ENCODE results near the gene NKAPD1. TPM values are rescaled to one million over a fixed set of nuclear protein-coding genes. Genes with fewer than 3 reads are reported as not detected.

Gene NKAPD1
- total and polyA plus RNA-seq, 10 of the 15 experiments (the other 5 are each of a cell fraction or from before 2014, with no cell fraction given) = 9.6 to 43.3 (median 19.2) TPM

DNA sequence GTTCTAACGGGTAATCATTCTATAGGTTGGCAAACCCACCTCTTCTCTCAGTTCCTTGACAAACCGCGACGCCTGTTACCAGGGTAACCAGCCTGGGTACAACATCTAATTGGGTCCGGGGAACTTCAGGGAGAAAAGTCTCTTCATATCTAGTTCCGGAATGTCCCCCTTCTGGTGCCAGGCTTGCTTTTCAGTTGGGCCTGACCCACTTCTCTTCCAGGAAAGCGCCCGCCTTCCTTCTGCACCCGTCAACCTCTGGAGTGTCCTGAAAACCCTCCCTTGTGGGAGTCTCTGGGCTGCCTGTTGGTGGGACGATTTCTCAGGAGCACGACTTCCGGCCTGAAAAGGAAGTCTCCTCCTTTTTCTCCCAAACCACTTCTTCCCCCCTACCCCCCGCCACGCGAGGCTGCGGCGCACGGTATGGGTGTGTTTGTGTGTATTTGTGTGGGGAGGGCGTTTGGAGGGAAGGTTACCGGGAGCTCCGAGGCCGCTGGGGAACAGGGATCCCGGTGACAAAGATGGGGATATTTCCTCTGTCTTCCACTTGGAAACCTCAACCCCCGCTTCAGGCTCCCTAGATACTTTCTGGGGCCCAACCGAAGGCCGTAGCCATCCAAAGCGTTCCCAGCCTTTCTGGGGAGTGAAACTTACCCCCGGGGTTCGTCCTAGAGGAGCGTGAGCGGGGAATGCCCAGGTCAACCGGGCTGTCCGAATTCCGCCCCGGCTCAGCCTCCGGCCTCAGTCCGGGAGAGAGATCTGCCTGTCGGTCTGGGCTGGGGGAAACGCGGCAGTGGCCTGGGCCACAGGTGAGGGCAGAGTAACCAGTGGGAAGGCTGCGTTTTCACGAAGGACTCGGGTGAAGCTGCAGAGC, at the start of gene NKAPD1, which contains the start of gene PIH1D2 (continued):
- no peak for TF ChIP-seq FOS (IDR thresholded peaks at IDR 0.05; ENCODE audit: borderline replicate concordance, extremely low read depth, insufficient read length)
- TF ChIP-seq, protein P1, sequence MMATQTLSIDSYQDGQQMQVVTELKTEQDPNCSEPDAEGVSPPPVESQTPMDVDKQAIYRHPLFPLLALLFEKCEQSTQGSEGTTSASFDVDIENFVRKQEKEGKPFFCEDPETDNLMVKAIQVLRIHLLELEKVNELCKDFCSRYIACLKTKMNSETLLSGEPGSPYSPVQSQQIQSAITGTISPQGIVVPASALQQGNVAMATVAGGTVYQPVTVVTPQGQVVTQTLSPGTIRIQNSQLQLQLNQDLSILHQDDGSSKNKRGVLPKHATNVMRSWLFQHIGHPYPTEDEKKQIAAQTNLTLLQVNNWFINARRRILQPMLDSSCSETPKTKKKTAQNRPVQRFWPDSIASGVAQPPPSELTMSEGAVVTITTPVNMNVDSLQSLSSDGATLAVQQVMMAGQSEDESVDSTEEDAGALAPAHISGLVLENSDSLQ (IDR thresholded peaks at IDR 0.05) = peak; percentile 84
- peak; percentile 74 for TF ChIP-seq HCFC1 (IDR thresholded peaks at IDR 0.05; ENCODE audit: low read length)
- TF ChIP-seq, protein P2, sequence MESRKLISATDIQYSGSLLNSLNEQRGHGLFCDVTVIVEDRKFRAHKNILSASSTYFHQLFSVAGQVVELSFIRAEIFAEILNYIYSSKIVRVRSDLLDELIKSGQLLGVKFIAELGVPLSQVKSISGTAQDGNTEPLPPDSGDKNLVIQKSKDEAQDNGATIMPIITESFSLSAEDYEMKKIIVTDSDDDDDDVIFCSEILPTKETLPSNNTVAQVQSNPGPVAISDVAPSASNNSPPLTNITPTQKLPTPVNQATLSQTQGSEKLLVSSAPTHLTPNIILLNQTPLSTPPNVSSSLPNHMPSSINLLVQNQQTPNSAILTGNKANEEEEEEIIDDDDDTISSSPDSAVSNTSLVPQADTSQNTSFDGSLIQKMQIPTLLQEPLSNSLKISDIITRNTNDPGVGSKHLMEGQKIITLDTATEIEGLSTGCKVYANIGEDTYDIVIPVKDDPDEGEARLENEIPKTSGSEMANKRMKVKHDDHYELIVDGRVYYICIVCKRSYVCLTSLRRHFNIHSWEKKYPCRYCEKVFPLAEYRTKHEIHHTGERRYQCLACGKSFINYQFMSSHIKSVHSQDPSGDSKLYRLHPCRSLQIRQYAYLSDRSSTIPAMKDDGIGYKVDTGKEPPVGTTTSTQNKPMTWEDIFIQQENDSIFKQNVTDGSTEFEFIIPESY (IDR thresholded peaks at IDR 0.05) = peak; percentile 64; the same call in 1 of the 2 replicates
- TF ChIP-seq SMAD5 (IDR thresholded peaks at IDR 0.05; ENCODE audit: low read depth) = no peak
- no peak for TF ChIP-seq NR2C2 (IDR thresholded peaks at IDR 0.05; ENCODE audit: borderline replicate concordance, control insufficient read depth, insufficient read length, low read depth)
- TF ChIP-seq IKZF2 (IDR thresholded peaks at IDR 0.05) = peak; percentile 72 to 76
- TF ChIP-seq BMI1 (IDR thresholded peaks at IDR 0.05; ENCODE audit: borderline replicate concordance) = peak; percentile 97
- TF ChIP-seq, protein P3, sequence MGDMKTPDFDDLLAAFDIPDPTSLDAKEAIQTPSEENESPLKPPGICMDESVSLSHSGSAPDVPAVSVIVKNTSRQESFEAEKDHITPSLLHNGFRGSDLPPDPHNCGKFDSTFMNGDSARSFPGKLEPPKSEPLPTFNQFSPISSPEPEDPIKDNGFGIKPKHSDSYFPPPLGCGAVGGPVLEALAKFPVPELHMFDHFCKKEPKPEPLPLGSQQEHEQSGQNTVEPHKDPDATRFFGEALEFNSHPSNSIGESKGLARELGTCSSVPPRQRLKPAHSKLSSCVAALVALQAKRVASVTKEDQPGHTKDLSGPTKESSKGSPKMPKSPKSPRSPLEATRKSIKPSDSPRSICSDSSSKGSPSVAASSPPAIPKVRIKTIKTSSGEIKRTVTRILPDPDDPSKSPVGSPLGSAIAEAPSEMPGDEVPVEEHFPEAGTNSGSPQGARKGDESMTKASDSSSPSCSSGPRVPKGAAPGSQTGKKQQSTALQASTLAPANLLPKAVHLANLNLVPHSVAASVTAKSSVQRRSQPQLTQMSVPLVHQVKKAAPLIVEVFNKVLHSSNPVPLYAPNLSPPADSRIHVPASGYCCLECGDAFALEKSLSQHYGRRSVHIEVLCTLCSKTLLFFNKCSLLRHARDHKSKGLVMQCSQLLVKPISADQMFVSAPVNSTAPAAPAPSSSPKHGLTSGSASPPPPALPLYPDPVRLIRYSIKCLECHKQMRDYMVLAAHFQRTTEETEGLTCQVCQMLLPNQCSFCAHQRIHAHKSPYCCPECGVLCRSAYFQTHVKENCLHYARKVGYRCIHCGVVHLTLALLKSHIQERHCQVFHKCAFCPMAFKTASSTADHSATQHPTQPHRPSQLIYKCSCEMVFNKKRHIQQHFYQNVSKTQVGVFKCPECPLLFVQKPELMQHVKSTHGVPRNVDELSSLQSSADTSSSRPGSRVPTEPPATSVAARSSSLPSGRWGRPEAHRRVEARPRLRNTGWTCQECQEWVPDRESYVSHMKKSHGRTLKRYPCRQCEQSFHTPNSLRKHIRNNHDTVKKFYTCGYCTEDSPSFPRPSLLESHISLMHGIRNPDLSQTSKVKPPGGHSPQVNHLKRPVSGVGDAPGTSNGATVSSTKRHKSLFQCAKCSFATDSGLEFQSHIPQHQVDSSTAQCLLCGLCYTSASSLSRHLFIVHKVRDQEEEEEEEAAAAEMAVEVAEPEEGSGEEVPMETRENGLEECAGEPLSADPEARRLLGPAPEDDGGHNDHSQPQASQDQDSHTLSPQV (IDR thresholded peaks at IDR 0.05) = no peak
- no peak for TF ChIP-seq ZNF274 (IDR thresholded peaks at IDR 0.05; ENCODE audit: insufficient read depth, insufficient read length)
- peak; percentile 46 for TF ChIP-seq SP1 (IDR thresholded peaks at IDR 0.05; ENCODE audit: low read depth, low read length)
- TF ChIP-seq PAX8 (IDR thresholded peaks at IDR 0.05) = 0 out of 2 replicates have a peak, but pooled peaks have one; percentile 67
- peak; percentile 44 for TF ChIP-seq SMAD1 (IDR thresholded peaks at IDR 0.05; ENCODE audit: low read depth, partially characterized antibody)
- TF ChIP-seq BCL11A (IDR thresholded peaks at IDR 0.05; ENCODE audit: low read depth, low read length) = no peak
- peak; percentile 76 for TF ChIP-seq TCF7 (IDR thresholded peaks at IDR 0.05; ENCODE audit: borderline replicate concordance)
- TF ChIP-seq SMARCA5 (IDR thresholded peaks at IDR 0.05) = no peak
- TF ChIP-seq GATAD2B (conservative IDR thresholded peaks at IDR 0.05; ENCODE audit: low read depth) = peak; percentile 58; the same call in 1 of the 2 replicates
- TF ChIP-seq MXI1 (IDR thresholded peaks at IDR 0.05; ENCODE audit: low read depth, low read length) = peak; percentile 84
- no peak for TF ChIP-seq ZNF622 (IDR thresholded peaks at IDR 0.05)
- TF ChIP-seq, protein P4, sequence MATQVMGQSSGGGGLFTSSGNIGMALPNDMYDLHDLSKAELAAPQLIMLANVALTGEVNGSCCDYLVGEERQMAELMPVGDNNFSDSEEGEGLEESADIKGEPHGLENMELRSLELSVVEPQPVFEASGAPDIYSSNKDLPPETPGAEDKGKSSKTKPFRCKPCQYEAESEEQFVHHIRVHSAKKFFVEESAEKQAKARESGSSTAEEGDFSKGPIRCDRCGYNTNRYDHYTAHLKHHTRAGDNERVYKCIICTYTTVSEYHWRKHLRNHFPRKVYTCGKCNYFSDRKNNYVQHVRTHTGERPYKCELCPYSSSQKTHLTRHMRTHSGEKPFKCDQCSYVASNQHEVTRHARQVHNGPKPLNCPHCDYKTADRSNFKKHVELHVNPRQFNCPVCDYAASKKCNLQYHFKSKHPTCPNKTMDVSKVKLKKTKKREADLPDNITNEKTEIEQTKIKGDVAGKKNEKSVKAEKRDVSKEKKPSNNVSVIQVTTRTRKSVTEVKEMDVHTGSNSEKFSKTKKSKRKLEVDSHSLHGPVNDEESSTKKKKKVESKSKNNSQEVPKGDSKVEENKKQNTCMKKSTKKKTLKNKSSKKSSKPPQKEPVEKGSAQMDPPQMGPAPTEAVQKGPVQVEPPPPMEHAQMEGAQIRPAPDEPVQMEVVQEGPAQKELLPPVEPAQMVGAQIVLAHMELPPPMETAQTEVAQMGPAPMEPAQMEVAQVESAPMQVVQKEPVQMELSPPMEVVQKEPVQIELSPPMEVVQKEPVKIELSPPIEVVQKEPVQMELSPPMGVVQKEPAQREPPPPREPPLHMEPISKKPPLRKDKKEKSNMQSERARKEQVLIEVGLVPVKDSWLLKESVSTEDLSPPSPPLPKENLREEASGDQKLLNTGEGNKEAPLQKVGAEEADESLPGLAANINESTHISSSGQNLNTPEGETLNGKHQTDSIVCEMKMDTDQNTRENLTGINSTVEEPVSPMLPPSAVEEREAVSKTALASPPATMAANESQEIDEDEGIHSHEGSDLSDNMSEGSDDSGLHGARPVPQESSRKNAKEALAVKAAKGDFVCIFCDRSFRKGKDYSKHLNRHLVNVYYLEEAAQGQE (IDR thresholded peaks at IDR 0.05; ENCODE audit: low read depth, low read length) = no peak

Data from GM12878 (cell line).